Fibroblast of skin of right biceps (primary cell): ENCODE data around the gene DGUOK.
"Not testable (repeated sequence)": the region's sequence is repeated elsewhere in the genome, so short reads cannot be mapped to it uniquely, and the experiment has no call there.

ENCODE experiments used
- DNase-seq: peaks from one replicate; pipeline ENCODE4 v3.0.0-alpha.2; 2013

Gene DGUOK

GRCh38 chr2:73901143-73901542 lies 25.5 kb upstream of the DGUOK start:
- DNase-seq = no peak

- no peak for DNase-seq
Measured at GRCh38 chr2:73902284-73902683, 24.4 kb upstream of the DGUOK start.

GRCh38 chr2:73903313-73903712 lies 23.4 kb upstream of the DGUOK start:
- no peak for DNase-seq

- not testable (repeated sequence) for DNase-seq
Measured at GRCh38 chr2:73903949-73904613, 22.6 kb upstream of the DGUOK start.

- no peak for DNase-seq
Measured at GRCh38 chr2:73904952-73905351, 21.7 kb upstream of the DGUOK start.

GRCh38 chr2:73906847-73907505 lies 19.7 kb upstream of the DGUOK start:
- DNase-seq = no peak

- DNase-seq = peak; percentile 21
Measured at GRCh38 chr2:73907840-73908452, 18.7 kb upstream of the DGUOK start.

- no peak for DNase-seq
Measured at GRCh38 chr2:73908689-73909652, 17.7 kb upstream of the DGUOK start.

- no peak for DNase-seq
Measured at GRCh38 chr2:73910873-73911547, 15.7 kb upstream of the DGUOK start.

- no peak for DNase-seq
Measured at GRCh38 chr2:73911548-73912208, 15.0 kb upstream of the DGUOK start.

- no peak for DNase-seq
Measured at GRCh38 chr2:73913414-73914054, 13.1 kb upstream of the DGUOK start.

GRCh38 chr2:73914667-73915066 lies 12.0 kb upstream of the DGUOK start:
- DNase-seq = no peak

- no peak for DNase-seq
Measured at GRCh38 chr2:73915437-73915993, 11.2 kb upstream of the DGUOK start.

- DNase-seq = no peak
Measured at GRCh38 chr2:73916666-73917065, 10.0 kb upstream of the DGUOK start.

GRCh38 chr2:73917296-73917695 lies 9.4 kb upstream of the DGUOK start:
- no peak for DNase-seq

GRCh38 chr2:73917696-73918207 lies 8.9 kb upstream of the DGUOK start:
- no peak for DNase-seq

GRCh38 chr2:73918856-73919255 lies 7.8 kb upstream of the DGUOK start:
- DNase-seq = no peak

GRCh38 chr2:73919596-73920228 lies 7.0 kb upstream of the DGUOK start:
- no peak for DNase-seq

GRCh38 chr2:73920577-73921545 lies 5.8 kb upstream of the DGUOK start:
- peak; percentile 22 for DNase-seq
